GM18909 (cell line): Measurements from ENCODE around the gene SAMM50.

ENCODE experiments used
- ATAC-seq: cut with Tn5 transposase; IDR thresholded peaks from one replicate; pipeline ENCODE4 v1.9.1; 2021; ENCODE audit warnings: mild to moderate bottlenecking; ENCODE audit not compliant: unreplicated experiment, poor library complexity

SAMM50 gene

GRCh38 chr22:44025171-44026065, 70.2 kb downstream of the SAMM50 start:
- ATAC-seq, result peak; percentile 46

- ATAC-seq, result no peak
Measured at GRCh38 chr22:44026066-44026629, 70.9 kb downstream of the SAMM50 start.

- ATAC-seq, result peak; percentile 49
Measured at GRCh38 chr22:44026630-44027511, 71.6 kb downstream of the SAMM50 start.

- no peak for ATAC-seq
Measured at GRCh38 chr22:44028091-44028490, 72.8 kb downstream of the SAMM50 start.

GRCh38 chr22:44029069-44029468, 73.8 kb downstream of the SAMM50 start:
- ATAC-seq, result no peak

- no peak for ATAC-seq
Measured at GRCh38 chr22:44030051-44030701, 74.9 kb downstream of the SAMM50 start.

GRCh38 chr22:44030702-44031082, 75.5 kb downstream of the SAMM50 start:
- no peak for ATAC-seq

GRCh38 chr22:44031158-44031952, 76.1 kb downstream of the SAMM50 start:
- ATAC-seq, result no peak

GRCh38 chr22:44032126-44032730, 77.0 kb downstream of the SAMM50 start:
- no peak for ATAC-seq

GRCh38 chr22:44033287-44033686, 78.0 kb downstream of the SAMM50 start:
- no peak for ATAC-seq

GRCh38 chr22:44033694-44034093, 78.5 kb downstream of the SAMM50 start:
- ATAC-seq, result no peak

- no peak for ATAC-seq
Measured at GRCh38 chr22:44037519-44038375, 82.5 kb downstream of the SAMM50 start.

GRCh38 chr22:44039566-44040171, 84.4 kb downstream of the SAMM50 start:
- ATAC-seq, result no peak

GRCh38 chr22:44042249-44043218, 87.3 kb downstream of the SAMM50 start:
- ATAC-seq, result peak; percentile 61

GRCh38 chr22:44045145-44045544, 89.9 kb downstream of the SAMM50 start:
- no peak for ATAC-seq
